Osteoblast (primary cell): ENCODE results near the gene MANSC1. TPM values are rescaled to one million over a fixed set of nuclear protein-coding genes. Genes with fewer than 3 reads are reported as not detected.

Experiments used
- DNase-seq: peaks from one replicate; pipeline ENCODE4 v3.0.0; 2011; ENCODE audit warnings: low spot score, mixed read lengths; ENCODE audit not compliant: insufficient read length; ENCODE audit errors: missing footprints
- H2AFZ ChIP-seq: 2 replicates; pipeline ENCODE4 v1.6.0; 2011; ENCODE audit warnings: mild to moderate bottlenecking, low read length
- H3K27ac ChIP-seq: 2 replicates; pipeline ENCODE4 v1.5.1; 2011; ENCODE audit warnings: mild to moderate bottlenecking, low read depth, low read length, moderate library complexity
- H3K27me3 ChIP-seq: 2 replicates; pipeline ENCODE4 v1.6.0; 2012; ENCODE audit warnings: mild to moderate bottlenecking, control low read depth, inconsistent platforms, low read length, moderate library complexity; ENCODE audit not compliant: insufficient read depth
- H3K36me3 ChIP-seq: 2 replicates; pipeline ENCODE4 v1.5.1; 2011; ENCODE audit warnings: mild to moderate bottlenecking, low read length, control low read depth, moderate library complexity; ENCODE audit not compliant: insufficient read depth
- H3K4me1 ChIP-seq: 2 replicates; pipeline ENCODE4 v1.5.1; 2011; ENCODE audit warnings: mild to moderate bottlenecking, low read length, control low read depth, moderate library complexity; ENCODE audit not compliant: insufficient read depth
- H3K4me2 ChIP-seq: 2 replicates; pipeline ENCODE4 v1.6.0; 2011; ENCODE audit warnings: mild to moderate bottlenecking, low read length; ENCODE audit not compliant: insufficient read depth
- H3K4me3 ChIP-seq: fragments of 200-600 bp; sonication (generic); 3 replicates; pipeline ENCODE4 v1.5.1; 2012; ENCODE audit warnings: mild to moderate bottlenecking, low read length, inconsistent platforms; ENCODE audit not compliant: insufficient read depth
- H3K79me2 ChIP-seq: 2 replicates; pipeline ENCODE4 v1.6.0; 2012; ENCODE audit warnings: mild to moderate bottlenecking, low read length, control low read depth, inconsistent platforms; ENCODE audit not compliant: insufficient read depth
- H3K9me3 ChIP-seq: 2 replicates; pipeline ENCODE4 v1.5.1; 2011; ENCODE audit warnings: low read depth, low read length, control low read depth
- H4K20me1 ChIP-seq: 2 replicates; pipeline ENCODE4 v1.6.0; 2012; ENCODE audit warnings: mild to moderate bottlenecking, low read length, control low read depth; ENCODE audit not compliant: insufficient read depth
- total RNA-seq: library from RNA; depleted of rRNA; stranded (reverse); fragments of >200 nt; gene quantifications from 2 replicates; pipeline ENCODE4 v1.2.3, GENCODE V29; 2012
- TF ChIP-seq, protein P1 (sequence below): IDR thresholded peaks from 2 replicates; pipeline ENCODE4 v1.5.1; 2011; ENCODE audit warnings: mild to moderate bottlenecking, low read depth, low read length, moderate library complexity; ENCODE audit errors: extremely low read depth

Gene MANSC1
- total RNA-seq, 1 donor: 3.3 TPM

DNA sequence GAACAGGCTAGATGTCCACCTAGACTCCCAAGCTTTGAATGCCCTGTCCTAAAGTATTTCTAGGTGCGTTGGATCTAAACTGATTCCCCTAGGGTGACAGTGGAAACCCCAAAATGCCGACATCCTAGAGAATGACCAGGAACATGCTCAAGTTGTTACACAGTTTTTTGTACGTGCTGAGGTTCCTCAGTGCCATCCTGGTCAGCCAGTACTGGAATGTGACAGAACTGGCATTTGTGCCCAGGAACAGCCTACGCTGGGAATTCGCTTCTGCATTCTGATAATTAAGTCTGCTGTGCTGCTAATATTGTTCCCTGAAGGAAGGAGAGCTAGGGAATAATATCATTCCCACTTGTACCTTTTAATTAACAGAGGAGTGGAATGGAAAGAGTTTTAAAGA, 47.1 kb upstream of the MANSC1 start:
- H3K27ac ChIP-seq: no peak overlapping the region
- no peak for DNase-seq

DNA sequence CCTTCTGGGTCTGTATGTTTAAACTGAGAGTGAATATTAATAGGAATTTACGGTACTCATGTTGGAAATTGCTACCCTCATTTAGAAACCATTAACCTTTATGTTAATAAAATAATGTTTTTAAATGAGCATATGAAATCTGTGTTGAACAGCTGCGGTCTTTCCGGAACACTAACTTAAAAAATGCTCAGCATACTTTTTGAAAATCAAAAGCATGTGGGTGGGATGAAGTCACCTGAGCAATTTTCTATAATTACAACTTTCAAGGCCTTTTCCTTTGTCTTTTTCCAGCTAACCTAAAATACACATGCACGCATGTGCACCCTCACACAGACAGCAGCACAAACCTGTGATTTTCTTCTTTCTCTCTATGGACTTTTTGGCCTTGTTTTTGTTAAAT, 46.7 kb upstream of the MANSC1 start:
- no peak for DNase-seq
- TF ChIP-seq, protein P1, sequence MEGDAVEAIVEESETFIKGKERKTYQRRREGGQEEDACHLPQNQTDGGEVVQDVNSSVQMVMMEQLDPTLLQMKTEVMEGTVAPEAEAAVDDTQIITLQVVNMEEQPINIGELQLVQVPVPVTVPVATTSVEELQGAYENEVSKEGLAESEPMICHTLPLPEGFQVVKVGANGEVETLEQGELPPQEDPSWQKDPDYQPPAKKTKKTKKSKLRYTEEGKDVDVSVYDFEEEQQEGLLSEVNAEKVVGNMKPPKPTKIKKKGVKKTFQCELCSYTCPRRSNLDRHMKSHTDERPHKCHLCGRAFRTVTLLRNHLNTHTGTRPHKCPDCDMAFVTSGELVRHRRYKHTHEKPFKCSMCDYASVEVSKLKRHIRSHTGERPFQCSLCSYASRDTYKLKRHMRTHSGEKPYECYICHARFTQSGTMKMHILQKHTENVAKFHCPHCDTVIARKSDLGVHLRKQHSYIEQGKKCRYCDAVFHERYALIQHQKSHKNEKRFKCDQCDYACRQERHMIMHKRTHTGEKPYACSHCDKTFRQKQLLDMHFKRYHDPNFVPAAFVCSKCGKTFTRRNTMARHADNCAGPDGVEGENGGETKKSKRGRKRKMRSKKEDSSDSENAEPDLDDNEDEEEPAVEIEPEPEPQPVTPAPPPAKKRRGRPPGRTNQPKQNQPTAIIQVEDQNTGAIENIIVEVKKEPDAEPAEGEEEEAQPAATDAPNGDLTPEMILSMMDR: no peak
- no peak overlapping the region for H2AFZ ChIP-seq
- no peaks in the 10 kb centered on the region for H3K27me3 ChIP-seq
- H4K20me1 ChIP-seq: no peaks in the 10 kb centered on the region
- H3K79me2 ChIP-seq: peaks cover 6% of the 10 kb centered on the region
- peaks cover 14% of the 10 kb centered on the region for H3K4me1 ChIP-seq
- no peak overlapping the region for H3K4me3 ChIP-seq
- no peak overlapping the region for H3K27ac ChIP-seq
- no peaks in the 10 kb centered on the region for H3K9me3 ChIP-seq
- no peaks in the 10 kb centered on the region for H3K36me3 ChIP-seq
- H3K4me2 ChIP-seq: no peak overlapping the region

More for the DNA sequence above, 47.1 kb upstream of the MANSC1 start:
- Histone ChIP-seq H3K4me1 (peaks cover 14% of the 10 kb centered on the region), H3K9me3 (no peaks in the 10 kb centered on the region), H3K36me3 (no peaks in the 10 kb centered on the region), H3K27me3 (no peaks in the 10 kb centered on the region), H3K4me3 (no peak overlapping the region), H3K4me2 (no peak overlapping the region), H4K20me1 (no peaks in the 10 kb centered on the region), H3K79me2 (peaks cover 6% of the 10 kb centered on the region), H2AFZ (no peak overlapping the region)
- TF ChIP-seq, protein P1: no peak

- Histone ChIP-seq H3K4me1 (peaks cover 6% of the 10 kb centered on the region), H3K4me3 (no peak overlapping the region), H2AFZ (no peak overlapping the region), H3K27me3 (no peaks in the 10 kb centered on the region), H3K27ac (no peak overlapping the region), H3K4me2 (no peak overlapping the region), H3K36me3 (no peaks in the 10 kb centered on the region), H4K20me1 (no peaks in the 10 kb centered on the region), H3K79me2 (no peaks in the 10 kb centered on the region), H3K9me3 (no peaks in the 10 kb centered on the region)
- TF ChIP-seq, protein P1: no peak
- no peak for DNase-seq
Observed at GRCh38 chr12:12393171-12393570, 43.1 kb upstream of the MANSC1 start.

DNA sequence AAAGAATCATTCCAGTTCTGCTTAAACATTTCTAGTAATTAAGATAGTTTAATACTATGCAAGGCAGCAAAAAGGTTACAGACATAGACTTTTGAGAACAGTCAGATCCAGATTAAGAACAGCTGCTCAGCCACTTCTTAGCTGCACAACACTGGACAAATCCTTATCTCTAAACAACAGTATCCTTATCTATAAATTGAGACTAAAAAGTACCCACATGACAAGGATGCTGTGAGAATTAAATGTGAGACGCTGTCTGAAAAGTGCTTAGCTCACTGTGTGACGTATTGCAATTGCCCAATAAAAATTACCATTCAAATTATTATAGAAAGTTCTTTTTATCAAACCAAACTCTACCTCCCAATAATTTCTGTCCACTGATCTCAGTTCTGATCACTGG, 42.4 kb upstream of the MANSC1 start:
- no peaks in the 10 kb centered on the region for H3K27me3 ChIP-seq
- H4K20me1 ChIP-seq: no peaks in the 10 kb centered on the region
- DNase-seq: peak; percentile 31
- no peaks in the 10 kb centered on the region for H3K79me2 ChIP-seq
- no peaks in the 10 kb centered on the region for H3K36me3 ChIP-seq
- no peaks in the 10 kb centered on the region for H3K9me3 ChIP-seq
- H3K4me2 ChIP-seq: no peak overlapping the region
- TF ChIP-seq, protein P1: no peak
- no peak overlapping the region for H3K27ac ChIP-seq
- peaks cover 7% of the 10 kb centered on the region for H3K4me1 ChIP-seq
- no peak overlapping the region for H2AFZ ChIP-seq
- H3K4me3 ChIP-seq: no peak overlapping the region
